Omental fat pad (tissue), 4 donors: Measurements from ENCODE around the gene DYNLT3. TPM values are rescaled to one million over a fixed set of nuclear protein-coding genes. Genes with fewer than 3 reads are reported as not detected.
A peak's percentile ranks its signal among the peaks of the same experiment; 100 is the strongest.

Source experiments
- ATAC-seq: fragments of 150-250 bp; one replicate; pipeline ENCODE4 v1.9.1; 2016; ENCODE audit warnings: mild to moderate bottlenecking, moderate library complexity; ENCODE audit not compliant: low FRiP score
- DNase-seq: peaks from one replicate; pipeline ENCODE4 v3.0.0-alpha.2; 2019; ENCODE audit warnings: low spot score
- total RNA-seq, 4 donors: library from RNA; depleted of rRNA; stranded (reverse); fragments of >200 nt; gene quantifications; one replicate each; pipeline ENCODE4 v1.1.0, GENCODE V29; 2016
- TF ChIP-seq, protein P1 (sequence below), 3 donors: fragments of 450-650 bp; IDR thresholded peaks; one replicate each; pipeline ENCODE4 v1.5.1; 2016 to 2017; ENCODE audit warnings: antibody characterized with exemption in 3 of 3, mild to moderate bottlenecking in 3 of 3, moderate library complexity in 2 of 3

DYNLT3 gene
- total RNA-seq, 4 donors from 2014 or later = 22.3 to 32.1 (median 27.0) TPM

DNA sequence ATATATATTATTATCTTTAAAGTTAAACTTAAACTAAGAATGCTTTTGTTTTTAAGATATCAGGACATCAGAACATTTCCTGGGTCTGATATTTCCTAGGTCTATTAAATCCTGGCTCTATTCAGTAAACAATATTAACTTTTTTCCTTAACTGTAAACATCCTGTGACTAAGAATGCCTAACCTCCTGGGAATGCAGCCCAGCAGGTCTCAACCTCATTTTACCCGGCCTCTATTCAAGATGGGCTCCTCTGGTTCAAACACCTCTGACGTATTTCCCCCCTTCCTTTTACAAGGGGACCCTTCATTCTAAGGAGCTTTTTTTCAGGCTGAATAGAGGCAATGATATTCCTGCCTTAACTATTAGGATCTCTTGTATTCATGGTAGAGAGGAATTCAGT, 35.8 kb upstream of the DYNLT3 start:
- TF ChIP-seq, protein P1, sequence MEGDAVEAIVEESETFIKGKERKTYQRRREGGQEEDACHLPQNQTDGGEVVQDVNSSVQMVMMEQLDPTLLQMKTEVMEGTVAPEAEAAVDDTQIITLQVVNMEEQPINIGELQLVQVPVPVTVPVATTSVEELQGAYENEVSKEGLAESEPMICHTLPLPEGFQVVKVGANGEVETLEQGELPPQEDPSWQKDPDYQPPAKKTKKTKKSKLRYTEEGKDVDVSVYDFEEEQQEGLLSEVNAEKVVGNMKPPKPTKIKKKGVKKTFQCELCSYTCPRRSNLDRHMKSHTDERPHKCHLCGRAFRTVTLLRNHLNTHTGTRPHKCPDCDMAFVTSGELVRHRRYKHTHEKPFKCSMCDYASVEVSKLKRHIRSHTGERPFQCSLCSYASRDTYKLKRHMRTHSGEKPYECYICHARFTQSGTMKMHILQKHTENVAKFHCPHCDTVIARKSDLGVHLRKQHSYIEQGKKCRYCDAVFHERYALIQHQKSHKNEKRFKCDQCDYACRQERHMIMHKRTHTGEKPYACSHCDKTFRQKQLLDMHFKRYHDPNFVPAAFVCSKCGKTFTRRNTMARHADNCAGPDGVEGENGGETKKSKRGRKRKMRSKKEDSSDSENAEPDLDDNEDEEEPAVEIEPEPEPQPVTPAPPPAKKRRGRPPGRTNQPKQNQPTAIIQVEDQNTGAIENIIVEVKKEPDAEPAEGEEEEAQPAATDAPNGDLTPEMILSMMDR (IDR thresholded peaks at IDR 0.05) = no peak
- DNase-seq (no peak), ATAC-seq (no peak)

DNA sequence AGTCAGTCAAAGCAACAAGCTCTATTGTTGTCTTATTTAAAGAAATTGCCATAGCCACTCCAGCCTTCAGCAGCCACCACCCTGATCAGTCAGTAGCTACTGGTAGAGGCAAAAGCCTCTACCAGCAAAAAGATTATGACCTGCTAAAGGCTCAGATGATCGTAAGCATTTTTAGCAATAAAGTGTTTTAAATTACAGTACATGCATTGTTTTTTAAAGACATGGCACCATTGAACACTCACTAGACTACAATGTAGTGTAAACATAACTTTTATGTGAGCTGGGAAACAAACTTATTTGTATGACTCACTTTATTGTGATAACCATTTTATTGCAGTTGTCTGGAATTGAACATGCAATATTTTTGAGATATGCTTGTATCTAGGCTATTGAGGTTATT, 32.3 kb upstream of the DYNLT3 start:
- DNase-seq (no peak), ATAC-seq (no peak)
- TF ChIP-seq, protein P1 (IDR thresholded peaks at IDR 0.05) = no peak

DNA sequence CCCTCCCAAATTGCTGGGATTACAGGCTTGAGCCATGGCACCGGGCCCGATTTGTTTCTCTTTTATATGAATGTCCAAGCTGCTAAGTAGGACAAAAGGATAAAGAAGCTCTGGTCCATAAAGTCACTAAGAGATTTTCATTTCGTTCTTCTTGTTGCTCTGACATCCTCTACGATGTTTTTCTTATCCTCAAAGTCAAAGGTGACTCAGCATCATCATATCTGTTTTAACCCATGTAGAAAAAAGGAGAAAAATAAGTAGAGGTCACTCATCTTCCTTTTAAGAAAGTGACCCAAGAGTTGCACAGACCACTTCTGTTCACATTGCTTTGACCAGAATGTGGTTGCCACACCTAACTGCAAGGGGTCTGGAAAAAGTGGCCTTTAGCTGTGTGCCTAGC, 29.3 kb upstream of the DYNLT3 start:
- TF ChIP-seq, protein P1 (IDR thresholded peaks at IDR 0.05) = no peak
- no peak for ATAC-seq
- DNase-seq = no peak

DNA sequence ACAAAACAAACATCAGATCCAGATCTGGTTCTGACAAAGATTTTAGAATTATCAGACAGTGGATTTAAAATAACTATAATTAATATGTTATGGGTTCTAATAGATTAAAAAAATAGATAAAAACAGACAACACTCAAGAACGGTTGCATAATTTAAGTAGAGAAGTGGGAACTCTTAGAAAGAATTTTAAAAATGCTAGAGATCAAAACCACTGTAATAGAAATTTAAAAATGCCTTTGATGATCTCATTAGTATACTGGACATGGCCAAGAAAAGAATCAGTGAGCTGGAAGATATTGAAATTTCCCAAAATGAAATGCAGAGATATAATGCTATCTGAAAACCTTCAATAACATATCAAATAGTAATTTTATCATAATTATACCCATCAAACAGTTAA, 28.3 kb upstream of the DYNLT3 start:
- TF ChIP-seq, protein P1 (IDR thresholded peaks at IDR 0.05) = no peak
- DNase-seq (no peak), ATAC-seq (no peak)

DNA sequence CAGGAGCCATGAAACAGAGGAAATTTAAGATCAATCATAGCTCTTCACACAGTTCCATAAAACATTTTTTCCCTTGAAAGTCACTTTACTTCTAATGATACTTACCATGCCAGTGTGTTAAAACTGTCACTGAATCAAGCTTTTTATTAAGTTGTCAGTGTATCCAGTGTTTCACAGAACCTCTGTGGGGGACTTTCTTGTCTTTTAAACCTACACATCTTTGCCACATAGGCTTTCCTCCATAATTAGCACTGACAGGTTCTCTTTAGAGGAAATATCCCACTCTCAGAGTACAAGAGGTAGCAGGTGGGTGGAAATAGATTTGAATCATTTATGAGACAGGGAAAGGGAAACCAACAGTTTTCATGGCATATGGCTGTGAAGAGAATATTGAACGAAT, 25.8 kb upstream of the DYNLT3 start:
- TF ChIP-seq, protein P1 (IDR thresholded peaks at IDR 0.05) = no peak
- DNase-seq = no peak
- no peak for ATAC-seq

DNA sequence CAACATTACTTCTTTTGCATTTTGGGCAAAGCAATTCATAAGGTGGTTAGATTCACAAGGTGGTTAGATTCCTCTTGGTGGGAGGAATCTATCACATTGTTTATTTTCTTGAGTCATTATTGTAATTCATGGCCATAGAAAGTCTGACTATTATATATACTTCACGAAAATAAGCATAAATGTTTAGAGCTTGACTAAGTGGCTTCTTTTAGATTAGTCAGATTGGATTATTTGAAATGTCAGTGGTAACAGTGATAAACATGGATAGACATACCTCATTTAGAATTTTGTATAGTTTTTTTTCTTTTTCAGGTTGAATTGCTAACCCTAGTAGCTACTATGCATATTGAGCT, 24.9 kb upstream of the DYNLT3 start:
- ATAC-seq (no peak), DNase-seq (no peak)
- TF ChIP-seq, protein P1 (IDR thresholded peaks at IDR 0.05) = no peak

DNA sequence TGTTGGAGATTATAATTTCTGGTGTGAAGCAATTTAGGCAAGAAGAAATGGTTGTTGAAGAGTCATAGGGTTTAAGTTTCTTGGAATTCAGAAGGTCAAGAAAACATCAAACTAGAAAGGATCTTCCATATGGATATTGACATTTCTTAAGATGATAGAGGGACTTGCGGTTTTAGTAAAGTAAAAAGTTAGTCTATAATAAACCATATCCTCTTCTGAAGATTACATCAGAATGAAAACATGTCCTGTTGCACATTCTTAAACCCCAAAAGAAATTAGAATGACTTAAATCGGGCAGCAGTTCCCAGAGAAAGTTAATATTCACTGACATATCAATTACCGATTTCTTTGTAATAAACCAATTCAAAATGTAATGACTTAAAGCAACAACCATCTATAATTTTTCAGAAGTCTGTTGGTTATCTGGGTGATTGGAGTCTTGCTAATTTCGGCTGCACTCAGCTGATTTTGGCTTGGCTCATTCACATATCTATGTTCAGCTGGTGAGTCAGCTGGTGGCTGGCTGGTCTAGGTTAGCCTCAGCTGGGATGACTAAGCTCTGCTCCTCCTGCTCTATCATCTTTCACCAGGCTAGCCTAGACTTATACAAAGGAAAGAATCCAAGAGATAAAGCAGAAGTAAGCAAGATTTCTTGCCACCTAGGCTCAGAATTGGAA, 24.4 kb upstream of the DYNLT3 start:
- ATAC-seq (peak; percentile 83), DNase-seq (no peak)
- TF ChIP-seq, protein P1 (IDR thresholded peaks at IDR 0.05) = no peak
